Stimulated activated CD4-positive, alpha-beta T cell treated with anti-CD3 and anti-CD28 coated beads, Interleukin-12 subunit alpha, Interleukin-12 subunit beta, amount 100 ng/mL, for 24 hours (primary cell): ENCODE results near the gene HTT.

Source experiments
- DNase-seq, 2 experiments: peaks; one replicate each; pipeline ENCODE4 v3.0.0-alpha.2; 2020; ENCODE audit warnings: low read depth in 2 of 2

The HTT gene

GRCh38 chr4:3174371-3175338 lies 100.2 kb downstream of the HTT start:
- DNase-seq: no peak

DNA sequence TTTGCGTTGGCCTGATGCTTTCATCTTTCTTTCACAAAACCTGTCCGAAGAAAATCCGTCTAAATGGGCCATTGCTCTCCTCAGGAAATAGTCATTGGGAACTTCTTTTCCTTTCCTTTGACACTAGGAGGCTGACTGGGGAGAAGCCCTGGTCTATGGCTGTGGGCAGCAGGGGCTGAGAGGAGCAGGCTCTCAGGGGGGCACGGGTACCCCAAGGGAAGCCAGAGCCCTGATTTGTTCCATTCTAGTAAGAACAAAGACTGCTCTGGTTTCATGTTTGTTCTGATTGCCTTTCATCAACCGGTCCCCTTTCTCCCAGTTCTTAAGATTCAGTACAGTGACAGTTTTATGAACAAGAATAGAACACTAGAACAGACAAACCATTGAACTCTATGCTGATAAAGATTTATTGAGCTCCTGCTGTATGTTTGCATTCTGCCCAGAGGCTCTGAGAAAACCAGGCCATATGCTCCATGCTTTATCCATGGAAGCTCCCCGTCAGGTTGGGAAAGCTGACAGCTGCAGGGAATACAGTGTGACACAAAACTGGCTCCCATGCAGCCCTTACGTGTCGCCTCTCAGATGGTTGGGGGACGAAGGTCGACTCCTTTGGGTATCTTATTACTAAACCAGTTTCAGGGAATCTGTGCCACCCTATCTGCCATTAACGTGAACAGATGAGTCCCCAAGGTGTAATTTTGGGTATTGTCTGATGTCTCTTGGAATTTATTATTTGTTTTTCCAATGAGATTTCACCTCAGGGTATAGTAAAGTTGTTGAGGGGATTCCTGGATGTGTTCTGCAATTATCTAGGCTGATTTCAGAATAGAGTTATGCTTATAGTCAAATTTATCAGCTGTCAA lies 102.1 kb downstream of the HTT start:
- DNase-seq: no peak

- DNase-seq: no peak
These were observed 102.9 kb downstream of the HTT start for GRCh38 chr4:3177426-3177825.

DNA sequence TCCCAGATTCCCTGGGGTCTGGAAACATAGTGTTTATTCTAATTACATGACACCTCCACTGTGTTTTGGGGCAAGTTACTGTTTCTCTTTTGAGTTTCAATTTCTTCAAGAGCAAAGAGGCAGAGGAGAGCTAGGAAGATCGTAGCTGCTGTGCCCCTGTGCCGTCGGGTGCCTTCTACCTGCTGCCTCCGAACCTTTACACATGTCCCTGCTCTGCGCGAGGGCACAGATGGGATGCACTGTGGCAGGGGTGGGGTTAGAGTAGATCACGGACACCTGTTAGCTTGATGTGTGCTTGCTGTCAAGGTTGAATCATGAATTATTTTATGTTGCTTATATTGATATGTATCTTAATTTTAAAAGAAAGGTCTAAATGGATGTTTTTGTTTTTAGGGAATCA lies 103.4 kb downstream of the HTT start:
- DNase-seq: no peak

- DNase-seq: no peak
These were observed 103.9 kb downstream of the HTT start for GRCh38 chr4:3178351-3178750.

DNA sequence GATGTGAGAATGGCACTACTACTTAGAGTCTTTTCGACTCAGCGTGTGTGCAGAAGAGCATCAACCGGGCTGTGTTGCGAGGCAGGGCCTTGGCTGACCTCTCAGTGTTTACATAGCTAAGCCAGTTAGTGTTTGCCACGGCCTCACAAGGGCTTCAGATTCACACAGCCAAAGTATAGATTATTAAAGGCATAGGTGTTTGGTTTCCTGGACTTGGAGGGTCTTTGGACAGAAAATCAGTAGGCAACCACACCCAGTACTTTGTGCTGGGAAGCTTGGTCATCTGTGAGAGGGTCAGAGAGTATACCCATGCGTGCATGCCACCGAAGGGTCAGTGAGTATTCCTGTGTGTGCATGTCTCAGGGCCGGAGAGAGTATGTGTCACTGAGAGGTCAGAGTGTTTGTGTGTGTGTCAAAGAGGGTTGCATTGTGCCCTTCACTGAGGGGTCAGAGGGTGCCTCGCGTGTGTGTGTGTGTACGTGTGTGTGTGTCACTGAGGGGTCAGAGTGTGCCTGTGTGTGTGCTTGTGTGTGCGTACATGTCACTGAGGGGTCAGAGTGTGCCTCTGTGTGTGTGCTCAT lies 104.7 kb downstream of the HTT start:
- no peak for DNase-seq

DNA sequence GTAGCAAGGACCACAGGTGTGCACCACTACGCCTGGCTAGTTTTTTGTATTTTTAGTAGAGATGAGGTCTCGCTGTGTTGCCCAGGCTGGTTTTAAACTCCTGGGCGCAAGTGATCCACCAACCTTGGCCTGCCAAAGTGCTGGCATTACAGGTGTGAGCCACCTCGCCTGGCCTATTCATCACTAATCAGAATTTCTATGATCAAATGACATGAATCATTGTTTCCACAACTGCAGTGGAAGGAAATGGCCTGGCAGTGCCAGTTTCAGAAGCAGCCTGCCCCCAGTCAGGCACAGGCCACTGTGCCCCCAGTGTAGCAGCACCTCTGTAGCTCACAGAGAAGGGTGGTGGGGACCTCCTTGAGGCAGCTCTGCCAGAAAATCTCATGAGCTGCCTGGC lies 108.5 kb downstream of the HTT start:
- no peak for DNase-seq

GRCh38 chr4:3184725-3185124 lies 110.2 kb downstream of the HTT start:
- DNase-seq: no peak

GRCh38 chr4:3186609-3187008 lies 112.1 kb downstream of the HTT start:
- DNase-seq: no peak

DNA sequence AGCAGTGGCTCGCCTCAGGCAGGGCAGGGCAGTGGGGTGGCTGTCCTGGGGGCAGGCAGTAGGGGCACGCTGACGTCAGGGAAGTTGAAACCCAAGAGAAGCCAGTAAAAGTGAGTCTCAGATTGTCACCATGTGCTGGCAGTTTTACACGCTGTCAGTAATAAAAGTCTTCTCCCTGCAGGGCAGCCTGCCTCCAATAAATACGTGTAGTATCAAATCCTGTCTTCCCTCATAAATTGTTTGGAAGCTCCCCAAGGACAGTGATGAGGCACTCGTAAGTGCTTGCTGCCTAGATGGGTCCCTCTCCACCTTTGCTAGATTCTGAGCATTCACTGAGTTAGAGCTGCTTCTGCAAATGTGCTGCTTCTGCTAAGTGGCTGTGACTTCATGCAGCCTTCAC lies 113.6 kb downstream of the HTT start:
- DNase-seq: no peak

- no peak for DNase-seq
These were observed 115.0 kb downstream of the HTT start for GRCh38 chr4:3189459-3189858.

GRCh38 chr4:3190549-3190948 lies 116.1 kb downstream of the HTT start:
- no peak for DNase-seq

GRCh38 chr4:3192188-3192587 lies 117.7 kb downstream of the HTT start:
- DNase-seq: no peak

- no peak for DNase-seq
These were observed 118.3 kb downstream of the HTT start for GRCh38 chr4:3192827-3193226.

- no peak for DNase-seq
These were observed 119.2 kb downstream of the HTT start for GRCh38 chr4:3193531-3194203.

DNA sequence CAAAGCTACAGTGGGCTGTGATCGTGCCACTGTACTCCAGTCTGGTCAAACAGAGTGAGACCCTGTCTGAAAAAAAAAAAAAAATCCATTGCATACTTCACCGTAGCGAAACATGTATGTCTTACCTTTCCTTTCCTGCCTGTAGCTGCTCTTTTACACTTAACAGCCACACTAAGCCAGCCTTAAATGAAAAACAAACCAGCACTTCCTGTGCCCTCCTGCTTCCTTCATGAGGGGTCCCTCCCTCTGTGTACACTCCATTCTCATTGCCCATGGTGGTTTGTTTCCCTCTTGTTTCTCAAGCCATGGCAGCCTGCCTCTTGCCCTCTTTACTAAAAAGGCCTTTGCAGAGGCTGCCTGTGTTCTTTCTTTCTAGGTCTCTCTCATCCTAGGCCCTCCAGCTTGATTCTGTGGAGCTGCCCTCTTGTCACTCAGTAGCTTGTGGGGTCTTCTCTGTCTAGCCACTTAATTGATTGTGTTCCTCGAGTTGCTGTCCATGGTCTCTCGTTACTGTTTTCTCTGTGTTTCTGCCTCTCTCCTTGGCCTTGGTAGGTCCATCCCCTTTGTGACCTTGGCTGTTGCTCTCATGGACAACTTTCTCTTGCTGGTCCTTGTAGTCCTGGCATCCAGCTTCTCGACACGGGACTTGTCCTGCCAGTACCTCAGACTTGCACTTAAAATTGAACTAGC lies 122.3 kb downstream of the HTT start:
- DNase-seq: no peak

GRCh38 chr4:3197366-3198105 lies 123.1 kb downstream of the HTT start:
- DNase-seq: no peak

- DNase-seq: no peak
These were observed 124.4 kb downstream of the HTT start for GRCh38 chr4:3198906-3199305.

DNA sequence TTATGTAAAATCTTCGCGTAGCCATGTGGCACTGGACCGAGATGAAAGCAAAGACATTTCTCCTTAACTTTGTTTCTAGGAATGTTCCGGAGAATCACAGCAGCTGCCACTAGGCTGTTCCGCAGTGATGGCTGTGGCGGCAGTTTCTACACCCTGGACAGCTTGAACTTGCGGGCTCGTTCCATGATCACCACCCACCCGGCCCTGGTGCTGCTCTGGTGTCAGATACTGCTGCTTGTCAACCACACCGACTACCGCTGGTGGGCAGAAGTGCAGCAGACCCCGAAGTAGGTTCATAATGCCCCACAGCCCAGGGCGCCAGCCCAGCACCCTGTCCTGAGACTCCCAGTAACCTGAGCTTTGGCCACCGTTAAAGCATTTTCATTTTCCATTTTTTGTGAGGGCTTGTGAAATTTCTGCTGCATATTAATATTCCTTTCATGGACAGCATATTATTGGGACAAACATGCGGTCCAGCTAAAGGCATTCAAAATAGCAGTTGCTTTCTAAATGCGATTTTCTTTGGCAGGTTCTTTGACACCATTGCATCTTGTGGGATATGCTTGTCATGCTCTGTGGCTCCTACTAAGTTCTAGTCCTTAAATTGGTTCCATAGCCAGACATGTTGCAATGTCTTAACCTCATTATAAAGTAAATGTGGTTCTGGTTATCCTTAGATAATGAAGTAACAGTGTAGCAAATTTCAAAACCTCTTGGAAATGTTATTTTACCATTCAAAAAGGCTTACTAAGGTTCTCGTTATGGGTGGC lies 125.4 kb downstream of the HTT start:
- no peak for DNase-seq
